Liver (tissue), 9 donors: ENCODE measurements around the gene VWA5B1. TPM values are rescaled to one million over a fixed set of nuclear protein-coding genes. Genes with fewer than 3 reads are reported as not detected.

ENCODE experiments used
- DNase-seq: peaks from one replicate; pipeline ENCODE4 v3.0.0-alpha.2; 2017; ENCODE audit warnings: low spot score
- H3K27ac ChIP-seq, 2 donors: one replicate each; pipeline ENCODE4 v1.7.0; 2013; ENCODE audit warnings: inconsistent platforms in 2 of 2, low read length in 2 of 2, control low read depth in 1 of 2, low read depth in 1 of 2, mild to moderate bottlenecking in 1 of 2
- H3K27me3 ChIP-seq, 4 donors: one replicate each; pipeline versions ENCODE4 v1.6.1 to v1.7.0; 2013; ENCODE audit warnings: low read length in 3 of 4, inconsistent platforms in 1 of 4, mild to moderate bottlenecking in 1 of 4, moderate library complexity in 1 of 4; ENCODE audit not compliant: control insufficient read depth in 4 of 4, insufficient read depth in 4 of 4
- H3K36me3 ChIP-seq, 4 donors: one replicate each; pipeline versions ENCODE4 v1.6.1 to v1.7.0; 2013; ENCODE audit warnings: low read length in 3 of 4, mild to moderate bottlenecking in 3 of 4, low read depth in 1 of 4, moderate library complexity in 1 of 4; ENCODE audit not compliant: control insufficient read depth in 4 of 4, insufficient read depth in 3 of 4
- H3K4me1 ChIP-seq, 4 donors: one replicate each; pipeline versions ENCODE4 v1.6.1 to v1.7.0; 2013; ENCODE audit warnings: low read length in 3 of 4, mild to moderate bottlenecking in 3 of 4, moderate library complexity in 1 of 4; ENCODE audit not compliant: control insufficient read depth in 4 of 4, insufficient read depth in 4 of 4
- H3K4me3 ChIP-seq, 3 donors: one replicate each; pipeline versions ENCODE4 v1.6.1 to v1.7.0; 2013; ENCODE audit warnings: low read length in 3 of 3, control low read depth in 1 of 3, low read depth in 1 of 3, mild to moderate bottlenecking in 1 of 3
- H3K9ac ChIP-seq, 2 donors: one replicate each; pipeline ENCODE4 v1.7.0; 2013; ENCODE audit warnings: low read length in 2 of 2, mild to moderate bottlenecking in 2 of 2, moderate library complexity in 2 of 2, control low read depth in 1 of 2, low read depth in 1 of 2
- H3K9me3 ChIP-seq, 4 donors: one replicate each; pipeline versions ENCODE4 v1.6.1 to v1.7.0; 2013; ENCODE audit warnings: low read length in 3 of 4; ENCODE audit not compliant: control insufficient read depth in 4 of 4
- ATF3 ChIP-seq: IDR thresholded peaks from 2 replicates; pipeline ENCODE4 v1.6.1; 2016; ENCODE audit warnings: antibody characterized with exemption
- CTCF ChIP-seq: fragments of 150-350 bp; IDR thresholded peaks from 2 replicates; pipeline ENCODE4 v1.5.1; 2017; ENCODE audit warnings: improper control_type of control experiment, low read depth, low read length; ENCODE audit not compliant: missing input control
- EGR1 ChIP-seq, 2 donors: IDR thresholded peaks; 2 replicates each; pipeline ENCODE4 v1.6.1; 2016 to 2018; ENCODE audit warnings: antibody characterized with exemption in 2 of 2, low read depth in 2 of 2
- FOXA1 ChIP-seq: IDR thresholded peaks from 2 replicates; pipeline ENCODE4 v1.6.1; 2016; ENCODE audit warnings: antibody characterized with exemption
- FOXA2 ChIP-seq: IDR thresholded peaks from 2 replicates; pipeline ENCODE4 v1.6.1; 2016; ENCODE audit warnings: antibody characterized with exemption
- GABPA ChIP-seq, 2 donors: IDR thresholded peaks in 1 of 2; conservative IDR thresholded peaks in 1 of 2; 2 replicates each; pipeline ENCODE4 v1.6.1; 2016; ENCODE audit warnings: antibody characterized with exemption in 2 of 2, mild to moderate bottlenecking in 1 of 2, moderate library complexity in 1 of 2
- HNF4A ChIP-seq, 2 donors: conservative IDR thresholded peaks; 2 replicates each; pipeline ENCODE4 v1.6.1; 2016; ENCODE audit warnings: antibody characterized with exemption in 2 of 2, mild to moderate bottlenecking in 2 of 2
- HNF4G ChIP-seq: IDR thresholded peaks from 2 replicates; pipeline ENCODE4 v1.6.1; 2016; ENCODE audit warnings: antibody characterized with exemption
- JUND ChIP-seq, 2 donors: IDR thresholded peaks; 2 replicates each; pipeline ENCODE4 v1.6.1; 2016; ENCODE audit warnings: antibody characterized with exemption in 2 of 2
- MAX ChIP-seq: IDR thresholded peaks from 2 replicates; pipeline ENCODE4 v1.6.1; 2016; ENCODE audit warnings: antibody characterized with exemption
- REST ChIP-seq: IDR thresholded peaks from 2 replicates; pipeline ENCODE4 v1.6.1; 2016; ENCODE audit warnings: antibody characterized with exemption, mild to moderate bottlenecking
- RXRA ChIP-seq, 2 donors: IDR thresholded peaks; 2 replicates each; pipeline ENCODE4 v1.6.1; 2017 to 2018; ENCODE audit warnings: antibody characterized with exemption in 2 of 2, mild to moderate bottlenecking in 1 of 2
- SP1 ChIP-seq: IDR thresholded peaks from 2 replicates; pipeline ENCODE4 v1.6.1; 2018; ENCODE audit warnings: antibody characterized with exemption, mild to moderate bottlenecking
- TAF1 ChIP-seq: conservative IDR thresholded peaks from 2 replicates; pipeline ENCODE4 v1.6.1; 2016; ENCODE audit warnings: antibody characterized with exemption, mild to moderate bottlenecking
- ZBTB33 ChIP-seq: IDR thresholded peaks from 2 replicates; pipeline ENCODE4 v1.6.1; 2016; ENCODE audit warnings: antibody characterized with exemption
- WGBS: extraction: QIAGEN DNeasy Blood & Tissue Kit; methylation state at CpG from one replicate; pipeline ENCODE4 v1.1.7; 2013; 5-methylcytosine and 5-hydroxymethylcytosine counted together
- polyA plus RNA-seq, 2 donors: library from polyadenylated mRNA; stranded (reverse) in 1 of 2; unstranded in 1 of 2; fragments of 200-250 nt in 1 of 2; fragments of >200 nt in 1 of 2; fragmentation: Nextera tagmentation in 1 of 2; extraction: Ambion mirVana in 1 of 2; gene quantifications; one replicate each; pipeline versions ENCODE4 v1.2.1 to v1.2.3, GENCODE V29; 2013 to 2015
- total RNA-seq, 2 donors: library from RNA; depleted of rRNA; stranded (reverse); fragments of >200 nt; gene quantifications; one replicate each; pipeline ENCODE4 v1.2.3, GENCODE V29; 2014
- donor health status: healthy.
- donor health status: healthy.
- donor health status: healthy.
- donor health status: healthy.
- donor health status: healthy.

Gene VWA5B1
- total and polyA plus RNA-seq, 4 donors, result not detected

- no peak for DNase-seq
- no peak for TF ChIP-seq ATF3
- TF ChIP-seq JUND (IDR thresholded peaks at IDR 0.05), result no peak
- TF ChIP-seq EGR1 (IDR thresholded peaks at IDR 0.05; ENCODE audit: low read depth in 2 of 2), result no peak
- no peak for TF ChIP-seq GABPA (IDR thresholded peaks at IDR 0.05 in 1 of 2, conservative IDR thresholded peaks at IDR 0.05 in 1 of 2)
- TF ChIP-seq TAF1, result no peak
- no peak for TF ChIP-seq SP1
- no peak for TF ChIP-seq ZBTB33
- no peak for TF ChIP-seq HNF4G
- TF ChIP-seq RXRA (IDR thresholded peaks at IDR 0.05), result no peak
- no peak for TF ChIP-seq MAX
- TF ChIP-seq HNF4A (conservative IDR thresholded peaks at IDR 0.05), result no peak
- no peak for TF ChIP-seq FOXA2
- TF ChIP-seq FOXA1, result no peak
- TF ChIP-seq CTCF, result no peak
- 64% methylated on average over 17 of the region's 17 CpGs for WGBS
- Histone ChIP-seq H3K27me3 (peaks cover 0 to 3% (median 0%) of the 10 kb centered on the region in 4 donors), H3K9me3 (no peaks in the 10 kb centered on the region), H3K4me1 (no peaks in the 10 kb centered on the region), H3K4me3 (no peak overlapping the region), H3K36me3 (no peaks in the 10 kb centered on the region), H3K27ac (no peak overlapping the region), H3K9ac (no peak overlapping the region)
These were observed 51.8 kb downstream of the VWA5B1 start for GRCh38 chr1:20342294-20343148.

GRCh38 chr1:20343149-20343937 is 52.7 kb downstream of the VWA5B1 start:
- H3K9me3 ChIP-seq, result no peaks in the 10 kb centered on the region
- no peak overlapping the region for H3K9ac ChIP-seq
- 13% methylated on average over 59 of the region's 59 CpGs for WGBS
- peak overlapping the region in 1 of 3 donors; percentile 25 for H3K4me3 ChIP-seq
- H3K4me1 ChIP-seq, result no peaks in the 10 kb centered on the region
- H3K36me3 ChIP-seq, result no peaks in the 10 kb centered on the region
- H3K27me3 ChIP-seq, result peaks cover 0 to 3% (median 0%) of the 10 kb centered on the region in 4 donors
- no peak overlapping the region for H3K27ac ChIP-seq
- DNase-seq, result peak; percentile 49
- TF ChIP-seq FOXA1, result no peak
- no peak for TF ChIP-seq RXRA (IDR thresholded peaks at IDR 0.05)
- TF ChIP-seq SP1, result no peak
- TF ChIP-seq REST, result no peak
- TF ChIP-seq CTCF, result no peak
- TF ChIP-seq JUND (IDR thresholded peaks at IDR 0.05), result no peak
- TF ChIP-seq ZBTB33, result no peak
- TF ChIP-seq ATF3, result no peak
- TF ChIP-seq EGR1 (IDR thresholded peaks at IDR 0.05; ENCODE audit: low read depth in 2 of 2), result no peak
- TF ChIP-seq FOXA2, result no peak
